ENCODE measurements around the gene KCNK16. TPM values are rescaled to one million over a fixed set of nuclear protein-coding genes. Genes with fewer than 3 reads are reported as not detected.

Gene KCNK16
- total RNA-seq, 1 donor, result not detected

- DNase-seq (ENCODE audit: low read depth in 2 of 3, low spot score in 2 of 3), result peak in 1 of 3 donors; percentile 32
Observed at GRCh38 chr6:39342692-39343395, 20.3 kb upstream of the KCNK16 start.

GRCh38 chr6:39341937-39342336, 19.4 kb upstream of the KCNK16 start:
- DNase-seq (ENCODE audit: low read depth in 2 of 3, low spot score in 2 of 3), result no peak

GRCh38 chr6:39341352-39341751, 18.9 kb upstream of the KCNK16 start:
- DNase-seq (ENCODE audit: low read depth in 2 of 3, low spot score in 2 of 3), result no peak

- peak in 1 of 3 donors; percentile 71 for DNase-seq (ENCODE audit: low read depth in 2 of 3, low spot score in 2 of 3)
Observed at GRCh38 chr6:39339868-39340550, 17.5 kb upstream of the KCNK16 start.

- DNase-seq (ENCODE audit: low read depth in 2 of 3, low spot score in 2 of 3), result no peak
Observed at GRCh38 chr6:39339096-39339867, 16.8 kb upstream of the KCNK16 start.

GRCh38 chr6:39338397-39338796, 15.9 kb upstream of the KCNK16 start:
- DNase-seq (ENCODE audit: low read depth in 2 of 3, low spot score in 2 of 3), result peak in 1 of 3 donors; percentile 51

GRCh38 chr6:39335780-39336545, 13.5 kb upstream of the KCNK16 start:
- peak in 2 of 3 donors; percentile 57 to 74 for DNase-seq (ENCODE audit: low read depth in 2 of 3, low spot score in 2 of 3)

- DNase-seq (ENCODE audit: low read depth in 2 of 3, low spot score in 2 of 3), result no peak
Observed at GRCh38 chr6:39333644-39334438, 11.3 kb upstream of the KCNK16 start.

- DNase-seq (ENCODE audit: low read depth in 2 of 3, low spot score in 2 of 3), result peak in 1 of 3 donors; percentile 56
Observed at GRCh38 chr6:39330476-39330875, 8.0 kb upstream of the KCNK16 start.

GRCh38 chr6:39330057-39330456, 7.6 kb upstream of the KCNK16 start:
- peak in 1 of 3 donors; percentile 66 for DNase-seq (ENCODE audit: low read depth in 2 of 3, low spot score in 2 of 3)

GRCh38 chr6:39328066-39328465, 5.6 kb upstream of the KCNK16 start:
- no peak for DNase-seq (ENCODE audit: low read depth in 2 of 3, low spot score in 2 of 3)

- DNase-seq (ENCODE audit: low read depth in 2 of 3, low spot score in 2 of 3), result no peak
Observed at GRCh38 chr6:39327507-39327906, 5.0 kb upstream of the KCNK16 start.

- DNase-seq (ENCODE audit: low read depth in 2 of 3, low spot score in 2 of 3), result no peak
Observed at GRCh38 chr6:39321761-39322160, 741 bp downstream of the KCNK16 start.

- peak in 2 of 3 donors; percentile 45 to 83 for DNase-seq (ENCODE audit: low read depth in 2 of 3, low spot score in 2 of 3)
Observed at GRCh38 chr6:39320363-39320984, 2.0 kb downstream of the KCNK16 start.

GRCh38 chr6:39319621-39320362, 2.7 kb downstream of the KCNK16 start:
- DNase-seq (ENCODE audit: low read depth in 2 of 3, low spot score in 2 of 3), result no peak

GRCh38 chr6:39317256-39317655, 5.2 kb downstream of the KCNK16 start:
- DNase-seq (ENCODE audit: low read depth in 2 of 3, low spot score in 2 of 3), result no peak

- DNase-seq (ENCODE audit: low read depth in 2 of 3, low spot score in 2 of 3), result peak in 2 of 3 donors; percentile 80 to 87
Observed at GRCh38 chr6:39314273-39314795, 8.2 kb downstream of the KCNK16 start, which contains the start of gene KCNK17. Gene KCNK17, minus strand, starts transcription at chr6:39314419. Its CDS starts 99 bp downstream, at chr6:39314320.

GRCh38 chr6:39313526-39314272, 8.8 kb downstream of the KCNK16 start:
- peak in 2 of 3 donors; percentile 20 to 23 for DNase-seq (ENCODE audit: low read depth in 2 of 3, low spot score in 2 of 3)

All from hematopoietic multipotent progenitor cell (in vitro differentiated cells).